SK-N-SH (cell line): Measurements from ENCODE around the gene LHFPL6. TPM values are rescaled to one million over a fixed set of nuclear protein-coding genes. Genes with fewer than 3 reads are reported as not detected.

Experiments used
- CTCF ChIA-PET: fragments of 300-600, 350-600 bp; formaldehyde crosslinking; extraction: SDS; loops from one replicate; lab custom pipeline; 2021; lab: Yijun Ruan, JAX
- POLR2A ChIA-PET: fragments of 350-600 bp; sonication (Branson Sonifier 250); formaldehyde crosslinking; extraction: SDS; loops from one replicate; lab custom pipeline; 2020; ENCODE audit warnings: antibody characterized with exemption, inconsistent platforms; lab: Yijun Ruan, JAX
- DNase-seq: peaks from one replicate; pipeline ENCODE4 v3.0.0; 2012
- H2AFZ ChIP-seq: fragments of 200-600 bp; sonication (generic); 2 replicates; pipeline ENCODE4 v1.8.1; 2016; ENCODE audit warnings: antibody characterized with exemption, mild to moderate bottlenecking, low read depth
- H3F3A ChIP-seq: fragments of 200-600 bp; sonication (generic); replicated peaks from 2 replicates; pipeline ENCODE3; 2016; ENCODE audit warnings: antibody characterized with exemption, mild to moderate bottlenecking; ENCODE audit not compliant: insufficient read depth
- H3K27ac ChIP-seq, 2 experiments: fragments of 200-500 bp in 1 of 2; fragments of 200-600 bp in 1 of 2; sonication (Bioruptor generic) in 1 of 2; sonication (generic), shearing (Covaris generic) in 1 of 2; 2 replicates each; pipeline versions ENCODE4 v1.5.1 to v1.6.1; 2014 to 2016; ENCODE audit warnings: low read depth in 2 of 2, inconsistent platforms in 1 of 2, low read length in 1 of 2, mild to moderate bottlenecking in 1 of 2, mixed read lengths in 1 of 2
- H3K27me3 ChIP-seq: fragments of 200-600 bp; sonication (generic), shearing (Covaris generic); 2 replicates; pipeline ENCODE4 v1.6.1; 2016; ENCODE audit warnings: mixed run types; ENCODE audit not compliant: insufficient read depth
- H3K36me3 ChIP-seq, 2 experiments: fragments of 200-500 bp in 1 of 2; fragments of 200-600 bp in 1 of 2; sonication (Bioruptor generic) in 1 of 2; sonication (generic) in 1 of 2; replicated peaks in 1 of 2; 2 replicates each; pipeline versions ENCODE3 to v1.5.1; 2014 to 2016; ENCODE audit warnings: low read length in 1 of 2, mild to moderate bottlenecking in 1 of 2; ENCODE audit not compliant: insufficient read depth in 2 of 2, control insufficient read depth in 1 of 2
- H3K4me1 ChIP-seq, 2 experiments: fragments of 200-500 bp in 1 of 2; fragments of 200-600 bp in 1 of 2; sonication (Bioruptor generic) in 1 of 2; sonication (generic), shearing (Covaris generic) in 1 of 2; 2 replicates each; pipeline versions ENCODE4 v1.5.1 to v1.6.1; 2014 to 2016; ENCODE audit warnings: low read depth in 1 of 2, low read length in 1 of 2, mixed run types in 1 of 2; ENCODE audit not compliant: insufficient read depth in 2 of 2, control insufficient read depth in 1 of 2
- H3K4me2 ChIP-seq: fragments of 200-600 bp; sonication (generic), shearing (Covaris generic); 2 replicates; pipeline ENCODE4 v1.6.1; 2017; ENCODE audit warnings: mixed run types
- H3K4me3 ChIP-seq, 2 experiments: fragments of 200-500 bp in 1 of 2; fragments of 200-600 bp in 1 of 2; sonication (Bioruptor generic) in 1 of 2; sonication (generic), shearing (Covaris generic) in 1 of 2; 2 replicates each; pipeline versions ENCODE4 v1.5.1 to v1.8.1; 2014 to 2016; ENCODE audit warnings: low read depth in 2 of 2, inconsistent platforms in 1 of 2, low read length in 1 of 2, mild to moderate bottlenecking in 1 of 2, mixed read lengths in 1 of 2, moderate library complexity in 1 of 2
- H3K79me2 ChIP-seq: fragments of 200-600 bp; sonication (generic); 2 replicates; pipeline ENCODE4 v1.8.1; 2017; ENCODE audit warnings: mild to moderate bottlenecking; ENCODE audit not compliant: insufficient read depth
- H3K9ac ChIP-seq: fragments of 200-600 bp; sonication (generic); 2 replicates; pipeline ENCODE4 v1.6.1; 2017; ENCODE audit warnings: mixed run types
- H3K9me2 ChIP-seq: fragments of 200-600 bp; sonication (generic); 2 replicates; pipeline ENCODE4 v1.6.1; 2017; ENCODE audit warnings: mixed run types
- H3K9me3 ChIP-seq: fragments of 200-600 bp; sonication (generic); 2 replicates; pipeline ENCODE4 v1.6.1; 2017; ENCODE audit warnings: mixed run types, mild to moderate bottlenecking, moderate library complexity
- H4K20me1 ChIP-seq: fragments of 200-600 bp; sonication (generic); 2 replicates; pipeline ENCODE4 v1.6.1; 2017; ENCODE audit warnings: mild to moderate bottlenecking, mixed run types; ENCODE audit not compliant: insufficient read depth
- ELF1 ChIP-seq: IDR thresholded peaks from 2 replicates; pipeline ENCODE4 v1.4.0; 2012
- FOSL2 ChIP-seq: IDR thresholded peaks from 2 replicates; pipeline ENCODE4 v1.4.0; 2012; ENCODE audit warnings: low read depth, mild to moderate bottlenecking, moderate library complexity, borderline replicate concordance
- GATA2 ChIP-seq: sonication (generic); formaldehyde crosslinking; IDR thresholded peaks from 2 replicates; pipeline ENCODE4 v1.5.0; 2020; ENCODE audit warnings: mild to moderate bottlenecking, missing genetic modification reagents
- MEF2A ChIP-seq: IDR thresholded peaks from 2 replicates; pipeline ENCODE4 v1.4.0; 2012; ENCODE audit warnings: low read depth, borderline replicate concordance
- MXI1 ChIP-seq: IDR thresholded peaks from 2 replicates; pipeline ENCODE4 v1.6.1; 2012; ENCODE audit warnings: mild to moderate bottlenecking, low read depth, low read length, improper control_type of control experiment
- NFIC ChIP-seq: IDR thresholded peaks from 2 replicates; pipeline ENCODE4 v1.4.0; 2012; ENCODE audit warnings: borderline replicate concordance
- NRF1 ChIP-seq: IDR thresholded peaks from 2 replicates; pipeline ENCODE4 v1.6.1; 2012; ENCODE audit warnings: low read depth, mild to moderate bottlenecking, low read length
- POLR2AphosphoS5 ChIP-seq: IDR thresholded peaks from 2 replicates; pipeline ENCODE4 v1.6.1; 2012; ENCODE audit warnings: low read depth, low read length
- YY1 ChIP-seq: IDR thresholded peaks from 2 replicates; pipeline ENCODE4 v1.4.0; 2012; ENCODE audit warnings: low read depth, mild to moderate bottlenecking
- WGBS: methylation state at CpG from one replicate; pipeline ENCODE4 v1.1.6; 2017; ENCODE audit warnings: low lambda C conversion rate; 5-methylcytosine and 5-hydroxymethylcytosine counted together
- polyA plus RNA-seq, 3 experiments: library from polyadenylated mRNA; depleted of rRNA; stranded (reverse); fragments of >200 nt; gene quantifications; 2 replicates each; pipeline ENCODE4 v1.2.3, GENCODE V29; 2012
- TF ChIP-seq, protein P1 (sequence below): IDR thresholded peaks from 2 replicates; pipeline ENCODE4 v1.6.1; 2012; ENCODE audit warnings: mild to moderate bottlenecking, low read depth, low read length, moderate library complexity
- TF ChIP-seq, protein P2 (sequence below): IDR thresholded peaks from 2 replicates; pipeline ENCODE4; 2012
- TF ChIP-seq, protein P3 (sequence below): IDR thresholded peaks from 2 replicates; pipeline ENCODE4 v1.4.0; 2012; ENCODE audit warnings: low read depth, borderline replicate concordance
- TF ChIP-seq, protein P4 (sequence below): fragments of 150-350 bp; IDR thresholded peaks from 2 replicates; pipeline ENCODE4 v1.6.1; 2016; ENCODE audit warnings: mild to moderate bottlenecking, low read depth, low read length
- TF ChIP-seq, protein P5 (sequence below): fragments of 200-600 bp; sonication (generic); IDR thresholded peaks from 2 replicates; pipeline ENCODE4 v1.6.1; 2017; ENCODE audit warnings: antibody characterized with exemption, mild to moderate bottlenecking, moderate library complexity
- TF ChIP-seq, protein P6 (sequence below): fragments of 150-350 bp; IDR thresholded peaks from 2 replicates; pipeline ENCODE4 v1.6.1; 2017; ENCODE audit warnings: antibody characterized with exemption, low read length, low read depth, borderline replicate concordance
- TF ChIP-seq, protein P7 (sequence below): IDR thresholded peaks from 2 replicates; pipeline ENCODE4 v1.4.0; 2012; ENCODE audit warnings: low read depth, borderline replicate concordance

Gene LHFPL6
- polyA plus RNA-seq, 1 of the 3 experiments (the other 2 are of a cell fraction): 22.2 TPM

DNA sequence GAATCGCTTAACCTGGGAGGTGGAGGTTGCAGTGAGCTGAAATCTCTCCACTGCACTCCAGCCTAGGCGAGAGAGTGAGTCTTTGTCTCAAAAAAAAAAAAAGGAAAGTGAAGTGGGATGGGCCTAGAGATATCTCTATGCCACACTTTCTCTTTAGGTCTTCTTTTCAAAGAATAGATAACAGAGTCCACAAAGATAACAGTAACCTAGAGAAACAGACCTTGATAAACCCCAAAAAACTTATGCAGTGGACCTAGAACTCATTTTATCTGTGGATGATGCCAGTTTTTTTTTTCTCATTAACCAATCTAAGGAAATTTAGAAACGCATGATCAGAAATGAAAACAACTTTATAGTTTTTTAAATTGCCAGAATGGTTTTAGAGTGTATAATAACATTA, 227.4 kb downstream of the LHFPL6 start:
- TF ChIP-seq POLR2AphosphoS5 (no peak), NFIC (no peak), YY1 (no peak), FOSL2 (no peak), ELF1 (no peak), MXI1 (no peak), GATA2 (CRISPR knock-in tag) (no peak), MEF2A (no peak), NRF1 (no peak)
- TF ChIP-seq, protein P1, sequence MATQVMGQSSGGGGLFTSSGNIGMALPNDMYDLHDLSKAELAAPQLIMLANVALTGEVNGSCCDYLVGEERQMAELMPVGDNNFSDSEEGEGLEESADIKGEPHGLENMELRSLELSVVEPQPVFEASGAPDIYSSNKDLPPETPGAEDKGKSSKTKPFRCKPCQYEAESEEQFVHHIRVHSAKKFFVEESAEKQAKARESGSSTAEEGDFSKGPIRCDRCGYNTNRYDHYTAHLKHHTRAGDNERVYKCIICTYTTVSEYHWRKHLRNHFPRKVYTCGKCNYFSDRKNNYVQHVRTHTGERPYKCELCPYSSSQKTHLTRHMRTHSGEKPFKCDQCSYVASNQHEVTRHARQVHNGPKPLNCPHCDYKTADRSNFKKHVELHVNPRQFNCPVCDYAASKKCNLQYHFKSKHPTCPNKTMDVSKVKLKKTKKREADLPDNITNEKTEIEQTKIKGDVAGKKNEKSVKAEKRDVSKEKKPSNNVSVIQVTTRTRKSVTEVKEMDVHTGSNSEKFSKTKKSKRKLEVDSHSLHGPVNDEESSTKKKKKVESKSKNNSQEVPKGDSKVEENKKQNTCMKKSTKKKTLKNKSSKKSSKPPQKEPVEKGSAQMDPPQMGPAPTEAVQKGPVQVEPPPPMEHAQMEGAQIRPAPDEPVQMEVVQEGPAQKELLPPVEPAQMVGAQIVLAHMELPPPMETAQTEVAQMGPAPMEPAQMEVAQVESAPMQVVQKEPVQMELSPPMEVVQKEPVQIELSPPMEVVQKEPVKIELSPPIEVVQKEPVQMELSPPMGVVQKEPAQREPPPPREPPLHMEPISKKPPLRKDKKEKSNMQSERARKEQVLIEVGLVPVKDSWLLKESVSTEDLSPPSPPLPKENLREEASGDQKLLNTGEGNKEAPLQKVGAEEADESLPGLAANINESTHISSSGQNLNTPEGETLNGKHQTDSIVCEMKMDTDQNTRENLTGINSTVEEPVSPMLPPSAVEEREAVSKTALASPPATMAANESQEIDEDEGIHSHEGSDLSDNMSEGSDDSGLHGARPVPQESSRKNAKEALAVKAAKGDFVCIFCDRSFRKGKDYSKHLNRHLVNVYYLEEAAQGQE: no peak
- TF ChIP-seq, protein P2, sequence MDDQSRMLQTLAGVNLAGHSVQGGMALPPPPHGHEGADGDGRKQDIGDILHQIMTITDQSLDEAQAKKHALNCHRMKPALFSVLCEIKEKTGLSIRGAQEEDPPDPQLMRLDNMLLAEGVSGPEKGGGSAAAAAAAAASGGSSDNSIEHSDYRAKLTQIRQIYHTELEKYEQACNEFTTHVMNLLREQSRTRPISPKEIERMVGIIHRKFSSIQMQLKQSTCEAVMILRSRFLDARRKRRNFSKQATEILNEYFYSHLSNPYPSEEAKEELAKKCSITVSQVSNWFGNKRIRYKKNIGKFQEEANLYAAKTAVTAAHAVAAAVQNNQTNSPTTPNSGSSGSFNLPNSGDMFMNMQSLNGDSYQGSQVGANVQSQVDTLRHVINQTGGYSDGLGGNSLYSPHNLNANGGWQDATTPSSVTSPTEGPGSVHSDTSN: no peak
- TF ChIP-seq, protein P3, sequence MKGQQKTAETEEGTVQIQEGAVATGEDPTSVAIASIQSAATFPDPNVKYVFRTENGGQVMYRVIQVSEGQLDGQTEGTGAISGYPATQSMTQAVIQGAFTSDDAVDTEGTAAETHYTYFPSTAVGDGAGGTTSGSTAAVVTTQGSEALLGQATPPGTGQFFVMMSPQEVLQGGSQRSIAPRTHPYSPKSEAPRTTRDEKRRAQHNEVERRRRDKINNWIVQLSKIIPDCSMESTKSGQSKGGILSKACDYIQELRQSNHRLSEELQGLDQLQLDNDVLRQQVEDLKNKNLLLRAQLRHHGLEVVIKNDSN: no peak
- TF ChIP-seq, protein P4, sequence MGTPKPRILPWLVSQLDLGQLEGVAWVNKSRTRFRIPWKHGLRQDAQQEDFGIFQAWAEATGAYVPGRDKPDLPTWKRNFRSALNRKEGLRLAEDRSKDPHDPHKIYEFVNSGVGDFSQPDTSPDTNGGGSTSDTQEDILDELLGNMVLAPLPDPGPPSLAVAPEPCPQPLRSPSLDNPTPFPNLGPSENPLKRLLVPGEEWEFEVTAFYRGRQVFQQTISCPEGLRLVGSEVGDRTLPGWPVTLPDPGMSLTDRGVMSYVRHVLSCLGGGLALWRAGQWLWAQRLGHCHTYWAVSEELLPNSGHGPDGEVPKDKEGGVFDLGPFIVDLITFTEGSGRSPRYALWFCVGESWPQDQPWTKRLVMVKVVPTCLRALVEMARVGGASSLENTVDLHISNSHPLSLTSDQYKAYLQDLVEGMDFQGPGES: no peak
- TF ChIP-seq, protein P5, sequence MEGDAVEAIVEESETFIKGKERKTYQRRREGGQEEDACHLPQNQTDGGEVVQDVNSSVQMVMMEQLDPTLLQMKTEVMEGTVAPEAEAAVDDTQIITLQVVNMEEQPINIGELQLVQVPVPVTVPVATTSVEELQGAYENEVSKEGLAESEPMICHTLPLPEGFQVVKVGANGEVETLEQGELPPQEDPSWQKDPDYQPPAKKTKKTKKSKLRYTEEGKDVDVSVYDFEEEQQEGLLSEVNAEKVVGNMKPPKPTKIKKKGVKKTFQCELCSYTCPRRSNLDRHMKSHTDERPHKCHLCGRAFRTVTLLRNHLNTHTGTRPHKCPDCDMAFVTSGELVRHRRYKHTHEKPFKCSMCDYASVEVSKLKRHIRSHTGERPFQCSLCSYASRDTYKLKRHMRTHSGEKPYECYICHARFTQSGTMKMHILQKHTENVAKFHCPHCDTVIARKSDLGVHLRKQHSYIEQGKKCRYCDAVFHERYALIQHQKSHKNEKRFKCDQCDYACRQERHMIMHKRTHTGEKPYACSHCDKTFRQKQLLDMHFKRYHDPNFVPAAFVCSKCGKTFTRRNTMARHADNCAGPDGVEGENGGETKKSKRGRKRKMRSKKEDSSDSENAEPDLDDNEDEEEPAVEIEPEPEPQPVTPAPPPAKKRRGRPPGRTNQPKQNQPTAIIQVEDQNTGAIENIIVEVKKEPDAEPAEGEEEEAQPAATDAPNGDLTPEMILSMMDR: no peak
- TF ChIP-seq, protein P6, sequence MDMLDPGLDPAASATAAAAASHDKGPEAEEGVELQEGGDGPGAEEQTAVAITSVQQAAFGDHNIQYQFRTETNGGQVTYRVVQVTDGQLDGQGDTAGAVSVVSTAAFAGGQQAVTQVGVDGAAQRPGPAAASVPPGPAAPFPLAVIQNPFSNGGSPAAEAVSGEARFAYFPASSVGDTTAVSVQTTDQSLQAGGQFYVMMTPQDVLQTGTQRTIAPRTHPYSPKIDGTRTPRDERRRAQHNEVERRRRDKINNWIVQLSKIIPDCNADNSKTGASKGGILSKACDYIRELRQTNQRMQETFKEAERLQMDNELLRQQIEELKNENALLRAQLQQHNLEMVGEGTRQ: no peak
- TF ChIP-seq, protein P7, sequence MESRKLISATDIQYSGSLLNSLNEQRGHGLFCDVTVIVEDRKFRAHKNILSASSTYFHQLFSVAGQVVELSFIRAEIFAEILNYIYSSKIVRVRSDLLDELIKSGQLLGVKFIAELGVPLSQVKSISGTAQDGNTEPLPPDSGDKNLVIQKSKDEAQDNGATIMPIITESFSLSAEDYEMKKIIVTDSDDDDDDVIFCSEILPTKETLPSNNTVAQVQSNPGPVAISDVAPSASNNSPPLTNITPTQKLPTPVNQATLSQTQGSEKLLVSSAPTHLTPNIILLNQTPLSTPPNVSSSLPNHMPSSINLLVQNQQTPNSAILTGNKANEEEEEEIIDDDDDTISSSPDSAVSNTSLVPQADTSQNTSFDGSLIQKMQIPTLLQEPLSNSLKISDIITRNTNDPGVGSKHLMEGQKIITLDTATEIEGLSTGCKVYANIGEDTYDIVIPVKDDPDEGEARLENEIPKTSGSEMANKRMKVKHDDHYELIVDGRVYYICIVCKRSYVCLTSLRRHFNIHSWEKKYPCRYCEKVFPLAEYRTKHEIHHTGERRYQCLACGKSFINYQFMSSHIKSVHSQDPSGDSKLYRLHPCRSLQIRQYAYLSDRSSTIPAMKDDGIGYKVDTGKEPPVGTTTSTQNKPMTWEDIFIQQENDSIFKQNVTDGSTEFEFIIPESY: no peak
- no peaks in the 10 kb centered on the region for H4K20me1 ChIP-seq
- H3K9me3 ChIP-seq: no peaks in the 10 kb centered on the region
- ChIA-PET CTCF (no interaction called here), POLR2A (no interaction called here)
- 73% methylated on average over 3 of the region's 3 CpGs for WGBS
- no peak overlapping the region for H3K4me2 ChIP-seq
- H3K79me2 ChIP-seq: no peaks in the 10 kb centered on the region
- no peaks in the 10 kb centered on the region for H3K27me3 ChIP-seq
- H3K4me3 ChIP-seq: no peak overlapping the region
- DNase-seq: no peak
- H3F3A ChIP-seq: no peaks in the 10 kb centered on the region
- no peaks in the 10 kb centered on the region for H3K36me3 ChIP-seq
- no peak overlapping the region for H3K9ac ChIP-seq
- peaks cover 0 to 12% of the 10 kb centered on the region in 2 experiments; a peak in 1 of 4 replicates for H3K4me1 ChIP-seq
- H3K9me2 ChIP-seq: no peaks in the 10 kb centered on the region
- no peak overlapping the region for H2AFZ ChIP-seq
- H3K27ac ChIP-seq: no peak overlapping the region
